ENCODE measurements around the gene LASP1.

GRCh38 chr17:38883592-38884526 is 14.0 kb downstream of the LASP1 start:
- TF ChIP-seq POLR2A (IDR thresholded peaks at IDR 0.05; ENCODE audit: low read length), result no peak
- TF ChIP-seq GATA1 (IDR thresholded peaks at IDR 0.05; ENCODE audit: low read depth, low read length), result no peak

Measured in erythroblast (primary cell).